ENCODE results near the gene LYSMD4.

GRCh38 chr15:99741835-99742234, 8.6 kb upstream of the LYSMD4 start:
- TF ChIP-seq TRIM28 (IDR thresholded peaks at IDR 0.05; ENCODE audit: borderline replicate concordance, low read length) (no peak), CTCF (tag by site-specific recombination; IDR thresholded peaks at IDR 0.05) (no peak), ZNF248 (tag by site-specific recombination; IDR thresholded peaks at IDR 0.05) (no peak), ZNF530 (tag by site-specific recombination; IDR thresholded peaks at IDR 0.05; ENCODE audit: low read depth) (no peak), ELK4 (IDR thresholded peaks at IDR 0.05; ENCODE audit: borderline replicate concordance, low read depth, low read length) (no peak), GLI4 (tag by site-specific recombination; IDR thresholded peaks at IDR 0.05) (no peak)

Data from HEK293 (cell line).